Measurements from ENCODE around the gene KRT74. TPM values are rescaled to one million over a fixed set of nuclear protein-coding genes. Genes with fewer than 3 reads are reported as not detected.

KRT74 gene
- polyA plus RNA-seq, 1 experiment, result not detected

DNA sequence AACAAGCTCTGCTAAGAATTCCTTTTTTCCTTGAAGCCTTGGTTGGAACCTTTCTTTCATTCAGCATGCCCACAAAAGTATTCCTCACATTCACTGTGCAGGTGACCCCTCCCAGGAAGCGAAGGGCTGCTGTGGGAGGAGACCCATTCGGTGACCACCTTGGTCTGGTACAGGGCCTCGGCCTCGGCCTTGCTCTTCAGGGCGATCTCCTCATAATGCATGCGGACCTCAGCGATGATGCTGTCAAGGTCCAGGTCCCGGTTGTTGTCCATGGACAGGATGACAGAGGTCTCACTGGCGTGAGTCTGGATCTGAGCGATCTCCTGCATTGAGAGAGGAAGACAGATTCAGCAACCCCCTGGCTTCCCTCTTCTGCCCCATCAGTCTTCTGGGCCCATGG, 3.1 kb downstream of the KRT74 start:
- POLR2A ChIA-PET, result no interaction called here
- H3K4me3 ChIP-seq (ENCODE audit: low read depth, low read length), result no peak overlapping the region
- H3K27me3 ChIP-seq (ENCODE audit: control insufficient read depth, insufficient read depth, low read length), result peaks cover 13% of the 10 kb centered on the region
- no peak for DNase-seq (ENCODE audit: low read depth)
- CTCF ChIA-PET, result interaction anchor here (0.8 kb wide), 1 partner anchor 315 kb away, joined by 3 read pairs; no protein-coding TSS in a partner anchor
- H3K36me3 ChIP-seq (ENCODE audit: control insufficient read depth, insufficient read depth, low read length), result no peaks in the 10 kb centered on the region
- TF ChIP-seq CTCF (IDR thresholded peaks at IDR 0.05; ENCODE audit: insufficient read depth, low read depth, low read length), result no peak

DNA sequence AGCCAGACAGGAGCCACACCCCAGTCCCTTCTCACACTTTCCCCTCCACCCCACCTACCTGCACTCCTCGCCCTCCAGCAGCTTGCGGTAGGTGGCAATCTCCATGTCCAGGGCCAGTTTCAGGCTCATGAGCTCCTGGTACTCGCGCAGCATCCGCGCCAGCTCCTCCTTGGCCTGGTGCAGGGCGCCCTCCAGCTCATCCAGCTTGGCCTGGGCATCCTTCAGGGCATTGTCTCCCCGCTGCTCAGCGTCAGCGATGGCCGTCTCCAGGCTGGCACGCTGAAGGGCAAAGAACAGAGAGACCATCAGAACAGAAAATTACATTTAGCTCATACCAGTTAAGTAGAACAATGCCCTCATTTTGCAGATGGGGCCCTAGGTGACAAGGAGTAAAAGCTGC, 5.5 kb downstream of the KRT74 start:
- CTCF ChIA-PET, result interaction anchor here (1.2 kb wide), 1 partner anchor 311 kb away, joined by 4 read pairs; no protein-coding TSS in a partner anchor
- no peak for TF ChIP-seq CTCF (IDR thresholded peaks at IDR 0.05; ENCODE audit: insufficient read depth, low read depth, low read length)
- no peak for DNase-seq (ENCODE audit: low read depth)
- POLR2A ChIA-PET, result no interaction called here
- no peaks in the 10 kb centered on the region for H3K36me3 ChIP-seq (ENCODE audit: control insufficient read depth, insufficient read depth, low read length)
- H3K27me3 ChIP-seq (ENCODE audit: control insufficient read depth, insufficient read depth, low read length), result peaks cover 17% of the 10 kb centered on the region
- H3K4me3 ChIP-seq (ENCODE audit: low read depth, low read length), result no peak overlapping the region

DNA sequence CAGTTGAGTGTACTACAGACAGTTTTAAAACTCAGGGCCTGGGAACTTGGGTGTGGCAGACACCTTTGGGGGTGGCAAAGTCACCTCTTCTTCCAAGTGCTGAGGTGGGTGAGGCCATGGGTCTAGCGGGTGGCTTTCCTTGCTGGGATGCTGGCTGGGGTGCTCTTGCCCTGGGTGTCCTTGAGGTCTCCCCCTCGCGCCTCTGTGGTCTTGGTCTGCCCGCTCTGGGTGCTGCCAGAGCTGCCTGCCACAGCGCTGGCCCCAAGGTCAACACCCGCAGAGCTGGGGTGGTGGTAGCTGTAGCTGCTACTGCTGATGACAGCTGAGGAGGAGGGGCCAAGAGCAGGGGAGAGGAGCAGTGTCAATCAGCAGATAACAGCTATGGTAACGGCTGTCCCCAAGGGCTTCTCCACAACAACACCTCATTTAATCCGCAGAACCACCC, 6.8 kb downstream of the KRT74 start:
- H3K36me3 ChIP-seq (ENCODE audit: control insufficient read depth, insufficient read depth, low read length), result no peaks in the 10 kb centered on the region
- CTCF ChIA-PET, result interaction anchor here (0.7 to 1.1 kb wide), 3 partner anchors 59 to 312 kb away, joined by 3 read pairs; no protein-coding TSS in a partner anchor
- POLR2A ChIA-PET, result no interaction called here
- peaks cover 20% of the 10 kb centered on the region for H3K27me3 ChIP-seq (ENCODE audit: control insufficient read depth, insufficient read depth, low read length)
- H3K4me3 ChIP-seq (ENCODE audit: low read depth, low read length), result no peak overlapping the region
- no peak for DNase-seq (ENCODE audit: low read depth)
- TF ChIP-seq CTCF (IDR thresholded peaks at IDR 0.05; ENCODE audit: insufficient read depth, low read depth, low read length), result no peak

- POLR2A ChIA-PET, result no interaction called here
- Histone ChIP-seq H3K27me3 (ENCODE audit: control insufficient read depth, insufficient read depth, low read length) (peaks cover 27% of the 10 kb centered on the region), H3K36me3 (ENCODE audit: control insufficient read depth, insufficient read depth, low read length) (no peaks in the 10 kb centered on the region), H3K4me3 (ENCODE audit: low read depth, low read length) (no peak overlapping the region)
- no peak for DNase-seq (ENCODE audit: low read depth)
- CTCF ChIA-PET, result interaction anchor here (1.6 kb wide), 1 partner anchor 173 kb away, joined by 3 read pairs; no protein-coding TSS in a partner anchor
- TF ChIP-seq CTCF (IDR thresholded peaks at IDR 0.05; ENCODE audit: insufficient read depth, low read depth, low read length), result no peak
Measured at GRCh38 chr12:52564582-52564981, 9.1 kb downstream of the KRT74 start.

DNA sequence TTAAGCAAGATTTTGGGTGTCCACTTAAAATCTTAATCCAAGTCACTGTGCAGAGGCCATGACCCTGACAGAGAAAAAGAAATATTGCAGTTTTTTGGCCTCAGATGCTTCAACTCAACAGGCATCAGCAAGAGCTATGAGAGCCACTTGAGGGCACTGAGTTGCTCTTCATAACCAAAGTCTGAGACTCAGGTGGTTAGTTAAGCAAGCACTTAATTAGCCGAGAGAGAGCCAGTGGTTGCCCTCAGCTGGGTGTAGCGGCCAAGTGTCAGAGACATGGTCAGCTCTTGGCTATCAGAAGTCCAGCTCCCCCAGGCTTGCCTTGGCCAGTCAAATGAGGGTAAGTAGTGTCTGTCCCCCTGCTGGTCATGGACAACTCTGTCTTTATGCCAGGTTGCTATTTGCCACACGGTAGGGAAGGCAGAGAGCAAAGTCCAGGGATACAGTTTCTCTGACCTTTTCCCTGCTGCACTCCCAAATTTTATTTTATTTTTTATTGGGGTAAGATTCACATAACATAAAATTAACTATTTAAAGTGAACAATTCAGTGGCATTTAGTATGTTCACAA, 11.7 kb downstream of the KRT74 start:
- peak; percentile 20; the same call in 1 of the 2 replicates for TF ChIP-seq CTCF (IDR thresholded peaks at IDR 0.05; ENCODE audit: insufficient read depth, low read depth, low read length)
- CTCF ChIA-PET, result interaction anchor here (1.2 to 1.3 kb wide), 2 partner anchors 10 to 13 kb away, joined by 3 to 5 read pairs; no protein-coding TSS in a partner anchor
- POLR2A ChIA-PET, result no interaction called here
- no peak for DNase-seq (ENCODE audit: low read depth)
- Histone ChIP-seq H3K4me3 (ENCODE audit: low read depth, low read length) (no peak overlapping the region), H3K27me3 (ENCODE audit: control insufficient read depth, insufficient read depth, low read length) (peaks cover 32% of the 10 kb centered on the region), H3K36me3 (ENCODE audit: control insufficient read depth, insufficient read depth, low read length) (no peaks in the 10 kb centered on the region)
